CD4-positive, alpha-beta T cell treated with Interleukin-6 for 4 hours (primary cell): ENCODE data around the gene FUNDC2.

Source experiments
- DNase-seq: peaks from one replicate; pipeline ENCODE4 v3.0.0-alpha.2; 2020; ENCODE audit warnings: mixed read lengths

Gene FUNDC2

GRCh38 chrX:155023907-155024833 is 2.5 kb upstream of the FUNDC2 start:
- no peak for DNase-seq

DNA sequence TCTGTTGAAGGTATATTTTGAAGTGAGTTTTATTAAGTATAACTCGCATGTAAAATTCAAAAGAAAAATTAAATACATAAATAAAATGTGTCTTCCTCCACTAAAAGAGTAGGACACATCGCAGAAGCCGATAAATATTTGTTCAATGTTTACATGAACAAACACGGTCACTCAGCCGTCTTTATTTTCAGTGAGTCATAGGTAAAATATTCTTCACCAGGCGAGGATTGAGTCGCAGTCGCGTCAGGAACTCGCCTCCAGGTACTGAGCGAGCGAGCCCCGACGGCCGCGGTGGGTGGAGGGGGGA is 271 bp upstream of the FUNDC2 start:
- no peak for DNase-seq

DNA sequence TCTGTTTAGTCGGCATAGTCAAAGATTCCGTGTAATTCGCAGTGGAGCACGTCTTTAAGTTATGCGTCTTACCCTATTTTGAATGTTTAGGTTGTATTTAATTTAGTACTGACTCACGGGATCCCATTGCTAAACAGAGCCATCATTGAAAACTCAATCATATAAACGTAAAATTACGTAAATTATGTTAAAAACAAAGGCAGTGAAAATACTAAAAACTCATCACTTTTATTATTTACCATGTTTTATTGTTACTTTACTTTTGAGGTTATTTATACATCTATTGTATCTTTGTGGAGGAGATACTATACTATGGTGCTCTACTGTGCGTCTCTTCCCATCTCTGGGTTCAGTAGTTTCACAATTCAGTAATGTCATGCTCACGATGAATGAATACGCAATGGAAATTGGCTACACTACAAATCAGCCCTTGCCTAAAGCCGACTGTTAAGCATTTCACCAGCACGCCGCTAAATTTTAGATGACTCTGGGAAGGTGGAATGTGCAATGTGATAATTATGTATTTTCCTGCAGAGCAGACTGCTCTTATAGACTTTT is 944 bp downstream of the FUNDC2 start:
- DNase-seq, result no peak

- DNase-seq, result no peak
Observed at GRCh38 chrX:155028129-155028528, 1.5 kb downstream of the FUNDC2 start.

DNA sequence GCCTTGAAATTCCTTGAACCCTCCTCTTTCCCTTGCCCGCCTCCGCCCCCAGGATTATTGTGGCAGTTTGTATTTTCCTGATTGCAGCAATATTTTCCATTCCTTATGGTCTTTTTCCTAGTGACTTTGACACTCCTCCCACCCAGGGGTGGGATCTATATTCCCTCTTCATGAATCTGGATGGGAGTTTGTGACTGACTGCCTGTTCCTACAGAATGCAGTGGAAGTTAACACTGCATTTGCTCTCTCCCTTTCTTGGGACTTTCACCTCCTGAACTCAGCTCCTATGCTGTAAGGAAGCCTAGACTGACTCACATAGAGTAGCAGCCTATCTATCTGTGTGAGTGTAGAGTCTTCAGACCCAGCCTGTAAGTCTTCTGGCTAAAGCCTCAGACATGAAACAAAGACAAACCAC is 2.2 kb downstream of the FUNDC2 start:
- DNase-seq, result no peak

- DNase-seq, result no peak
Observed at GRCh38 chrX:155031657-155032056, 5.0 kb downstream of the FUNDC2 start.

DNA sequence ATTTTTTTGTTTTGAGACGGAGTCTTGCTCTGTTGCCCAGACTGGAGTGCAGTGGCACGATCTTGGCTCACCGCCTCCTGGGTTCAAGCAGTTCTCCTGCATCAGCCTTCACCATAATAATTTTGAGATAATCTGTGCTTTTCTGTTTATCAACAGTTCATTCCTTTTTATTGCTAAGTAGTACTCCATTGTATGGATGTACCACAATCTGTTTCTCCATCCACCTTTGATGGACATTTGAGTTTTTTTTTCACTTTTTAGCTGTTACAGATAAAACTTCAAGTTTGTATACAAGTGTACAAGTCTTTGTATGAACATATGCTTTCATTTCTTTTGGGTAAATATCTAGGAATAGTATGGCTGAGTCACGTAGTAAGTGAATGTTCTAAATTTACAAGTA is 9.0 kb downstream of the FUNDC2 start:
- no peak for DNase-seq

- DNase-seq, result no peak
Observed at GRCh38 chrX:155046129-155046810, 19.6 kb downstream of the FUNDC2 start.

DNA sequence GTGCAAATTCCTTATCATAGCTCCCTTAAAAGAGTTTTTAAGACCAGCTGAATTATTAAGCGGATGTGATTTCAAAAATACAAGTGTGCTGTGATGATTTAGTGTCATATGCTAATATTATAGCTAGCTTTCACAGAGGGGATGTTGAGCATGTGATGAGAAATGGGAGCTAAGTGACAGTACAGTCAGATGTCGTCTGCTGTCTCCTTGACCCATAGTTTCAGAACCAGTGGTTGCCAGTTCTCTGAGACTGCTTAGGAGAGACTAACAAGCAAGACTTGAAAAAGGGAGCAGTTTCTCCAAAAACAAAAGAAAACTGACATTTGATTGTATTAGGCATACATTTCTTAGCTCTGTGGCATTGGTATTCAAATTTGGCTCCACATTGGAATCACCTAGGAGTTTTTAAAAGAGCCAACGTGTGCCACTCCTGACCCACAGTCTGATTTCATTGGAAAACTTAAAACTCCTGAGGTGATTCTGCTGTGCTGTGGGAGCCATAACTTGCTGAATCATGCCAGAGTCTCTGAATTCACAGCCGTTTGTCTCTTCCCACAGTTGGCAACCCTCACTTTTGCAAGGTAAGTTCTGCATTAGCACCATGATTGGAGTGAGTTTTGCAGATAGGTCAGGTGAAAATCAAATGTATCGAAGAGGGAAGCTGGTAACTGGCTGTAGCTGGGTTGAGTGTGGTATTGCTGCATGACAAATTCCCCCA is 20.3 kb downstream of the FUNDC2 start:
- no peak for DNase-seq

DNA sequence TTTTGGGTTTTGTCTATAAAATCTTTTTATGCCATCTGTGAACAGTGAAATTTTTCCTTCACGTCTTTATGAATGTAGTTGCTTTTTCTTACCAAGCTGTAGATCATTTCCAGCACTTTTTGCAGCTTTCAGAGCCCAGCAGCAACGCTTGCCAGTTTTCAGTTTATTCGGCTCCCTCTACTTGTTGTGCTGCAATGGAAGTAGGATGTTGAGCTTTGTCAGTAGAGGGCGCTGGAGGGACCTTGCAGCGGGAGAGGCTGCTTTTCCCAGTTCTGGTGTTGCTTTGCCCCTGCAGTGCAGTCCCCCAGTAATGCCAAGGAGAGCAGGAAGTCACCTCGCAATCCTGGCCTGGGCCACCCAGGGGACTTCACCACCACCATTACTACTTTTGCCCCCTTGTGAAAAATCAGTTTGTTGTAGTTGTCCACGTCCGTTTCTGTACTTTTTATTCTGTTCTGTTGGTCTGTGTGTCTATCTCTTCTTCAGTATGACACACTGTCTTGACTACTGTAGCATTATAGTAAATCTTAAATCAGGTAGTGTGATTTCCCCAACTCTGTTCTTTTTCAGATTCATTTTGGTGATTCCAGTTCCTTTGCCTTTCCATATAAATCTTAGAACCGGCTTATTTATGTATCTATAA is 22.5 kb downstream of the FUNDC2 start:
- DNase-seq, result peak; percentile 62

GRCh38 chrX:155052738-155053498 is 26.3 kb downstream of the FUNDC2 start:
- DNase-seq, result no peak

GRCh38 chrX:155053656-155054055 is 27.0 kb downstream of the FUNDC2 start:
- DNase-seq, result no peak

GRCh38 chrX:155054255-155054654 is 27.6 kb downstream of the FUNDC2 start:
- no peak for DNase-seq

- no peak for DNase-seq
Observed at GRCh38 chrX:155055494-155055893, 28.9 kb downstream of the FUNDC2 start.

GRCh38 chrX:155056471-155056870 is 29.8 kb downstream of the FUNDC2 start:
- peak; percentile 36 for DNase-seq

GRCh38 chrX:155056877-155057792 is 30.5 kb downstream of the FUNDC2 start:
- peak; percentile 60 for DNase-seq

DNA sequence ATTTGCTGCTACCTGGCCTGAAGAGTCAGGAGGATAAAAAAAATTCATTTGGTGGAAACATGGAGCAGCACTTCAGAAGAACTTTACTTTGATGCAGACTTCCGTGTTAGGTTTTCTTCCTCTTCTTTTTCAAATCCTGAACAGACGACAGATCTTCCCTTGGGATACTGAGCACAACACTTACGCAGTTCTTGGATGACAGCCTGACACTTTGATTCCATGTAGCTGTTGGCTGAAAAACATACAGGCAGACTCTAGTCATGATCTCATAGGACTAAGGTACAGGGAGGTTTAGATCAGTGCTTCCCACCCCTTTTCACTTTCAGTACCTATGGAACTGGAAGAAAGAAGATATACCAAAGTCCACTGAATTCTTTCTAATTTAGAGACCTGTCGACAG is 35.1 kb downstream of the FUNDC2 start:
- DNase-seq, result no peak

DNA sequence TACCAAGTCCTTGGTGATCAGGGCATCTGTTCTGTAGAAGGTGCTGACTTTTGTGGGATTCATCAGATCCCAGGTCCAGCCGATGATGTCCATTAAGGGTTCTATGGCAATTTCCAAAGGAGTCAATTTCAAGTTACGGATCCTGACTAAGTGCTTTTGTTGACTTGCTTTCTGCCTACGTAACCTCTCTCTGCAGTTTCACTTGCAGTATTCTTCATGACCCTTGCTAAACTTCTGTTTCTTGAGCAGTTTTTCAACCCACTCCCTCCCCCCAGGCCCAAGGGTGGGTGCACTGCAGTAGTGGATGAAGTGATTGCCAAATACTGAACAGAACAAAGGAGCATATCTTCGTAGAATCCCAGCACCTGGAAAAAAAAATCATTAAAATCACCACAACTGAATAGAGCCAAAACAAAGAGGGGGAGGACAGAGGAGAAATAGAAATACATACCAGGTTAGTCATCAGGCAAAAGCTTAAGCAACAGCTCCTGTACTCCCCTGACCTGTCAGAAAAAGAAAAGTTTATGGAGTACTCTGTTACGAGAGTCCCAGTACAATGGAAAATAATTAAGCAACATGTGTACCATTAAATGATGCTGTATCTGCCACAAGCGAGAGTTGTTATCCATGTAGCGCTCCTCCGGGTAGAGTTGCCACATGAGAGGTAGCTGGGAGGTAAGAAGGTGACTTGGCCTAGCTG is 38.5 kb downstream of the FUNDC2 start:
- no peak for DNase-seq

DNA sequence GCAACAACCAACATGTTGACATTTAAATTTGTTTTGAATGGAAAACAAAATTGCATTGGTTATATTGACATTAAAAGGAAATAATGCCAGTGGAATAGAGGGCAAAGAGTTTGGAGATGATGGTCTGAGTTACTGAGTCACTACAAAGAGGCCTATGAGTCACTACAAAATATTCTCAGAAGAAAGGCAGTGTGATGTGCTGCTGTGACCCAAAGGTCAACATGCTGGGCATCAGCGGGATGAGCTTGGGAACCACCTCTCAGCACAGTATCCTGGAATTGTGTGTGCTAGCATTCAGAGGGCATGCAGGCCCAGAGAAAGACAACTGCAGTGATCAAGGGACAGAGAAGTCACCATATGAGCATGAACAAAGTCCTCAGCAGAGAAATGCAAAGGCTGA is 41.5 kb downstream of the FUNDC2 start:
- DNase-seq, result no peak

DNA sequence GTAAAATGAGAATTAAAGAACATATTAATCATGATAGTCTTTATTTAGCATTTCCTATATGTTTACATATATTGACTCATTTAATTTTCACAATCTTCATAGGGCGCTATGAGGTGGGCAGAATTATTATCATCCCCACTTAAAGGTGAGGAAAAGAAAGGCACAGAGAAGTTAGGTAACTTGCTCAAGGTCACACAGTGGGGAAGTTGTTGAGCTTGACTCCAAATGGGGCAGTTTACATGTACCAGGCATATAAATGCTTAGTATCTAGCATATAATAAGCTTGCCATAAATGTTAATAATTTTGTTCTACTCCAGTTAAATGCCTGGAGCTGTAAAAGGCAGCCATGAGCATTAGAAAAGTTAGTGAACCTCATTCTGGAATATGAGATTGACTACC is 42.8 kb downstream of the FUNDC2 start:
- no peak for DNase-seq
